Left colon (tissue), 2 donors: ENCODE data around the gene NPB. TPM values are rescaled to one million over a fixed set of nuclear protein-coding genes. Genes with fewer than 3 reads are reported as not detected.

Experiments used
- total RNA-seq, 2 donors: library from RNA; stranded (reverse); fragmentation: NEBNext Ultra II Directional; extraction: Animal tissue kit (Norgen Biotek cat#: 25700); gene quantifications; one replicate each; pipeline ENCODE4 v1.2.1, GENCODE V29; 2021
- donor health status: DM: no; HTN: no; CAD: no.
- donor health status: DM: yes; HTN: yes; CAD: no.

The NPB gene
- total RNA-seq, 2 donors from 2014 or later, result 0.11 TPM; not detected in 1

Other genes with a start within 250 kb of the NPB start
- under 1 TPM in 1 of 2 donors, not detected in 1; 0.34 TPM for gene PDE6G, start 245.7 kb upstream of the NPB start, total RNA-seq
- gene OXLD1, start 235.6 kb upstream of the NPB start, total RNA-seq, result 10 to 100 TPM; 24.6 to 36.6 TPM
- 10 to 100 TPM; 14.0 to 19.4 TPM for gene CCDC137, start 235.5 kb upstream of the NPB start, total RNA-seq
- 10 to 100 TPM; 14.3 to 30.5 TPM for gene ARL16, start 218.4 kb upstream of the NPB start, total RNA-seq
- 100 to 1,000 TPM in 1 of 2 donors, 10 to 100 TPM in 1; 98.5 to 105 TPM for gene HGS, start 218.2 kb upstream of the NPB start, total RNA-seq
- 100 to 1,000 TPM in 1 of 2 donors, 10 to 100 TPM in 1; 88.2 to 146 TPM for gene MRPL12, start 198.9 kb upstream of the NPB start, total RNA-seq
- 10 to 100 TPM; 52.5 to 76.2 TPM for gene SLC25A10, start 190.0 kb upstream of the NPB start, total RNA-seq
- gene GCGR, start 98.1 kb upstream of the NPB start, total RNA-seq, result under 1 TPM; 0.14 to 0.67 TPM
- gene MCRIP1, start 68.9 kb upstream of the NPB start, total RNA-seq, result 10 to 100 TPM; 16.4 to 30.4 TPM
- not detected for gene PPP1R27, start 67.2 kb upstream of the NPB start, total RNA-seq
- 100 to 1,000 TPM; 560 to 669 TPM for gene P4HB, start 41.7 kb upstream of the NPB start, total RNA-seq
- 100 to 1,000 TPM; 447 to 500 TPM for gene ARHGDIA, start 30.9 kb upstream of the NPB start, total RNA-seq
- 10 to 100 TPM; 43.9 to 69.8 TPM for gene ALYREF, start 10.7 kb upstream of the NPB start, total RNA-seq
- gene ANAPC11, start 10.5 kb upstream of the NPB start, total RNA-seq, result 10 to 100 TPM; 83.6 to 88.6 TPM
- 10 to 100 TPM; 49.9 to 68.9 TPM for gene PCYT2, start 9.2 kb downstream of the NPB start, total RNA-seq
- gene SIRT7, start 15.9 kb downstream of the NPB start, total RNA-seq, result 10 to 100 TPM; 63.2 to 67.5 TPM
- gene MAFG, start 25.5 kb downstream of the NPB start, total RNA-seq, result 10 to 100 TPM; 17.8 to 19.7 TPM
- gene PYCR1, start 35.1 kb downstream of the NPB start, total RNA-seq, result 10 to 100 TPM; 40.2 to 55.6 TPM
- under 1 TPM in 1 of 2 donors, not detected in 1; 0.17 TPM for gene MYADML2, start 45.0 kb downstream of the NPB start, total RNA-seq
- gene NOTUM, start 58.9 kb downstream of the NPB start, total RNA-seq, result not detected
- gene ASPSCR1, start 75.4 kb downstream of the NPB start, total RNA-seq, result 10 to 100 TPM; 29.8 to 35.9 TPM
- 100 to 1,000 TPM in 1 of 2 donors, 10 to 100 TPM in 1; 83.3 to 127 TPM for gene CENPX, start 120.6 kb downstream of the NPB start, total RNA-seq
- gene LRRC45, start 121.1 kb downstream of the NPB start, total RNA-seq, result 10 to 100 TPM; 14.2 to 20.8 TPM
- 1 to 10 TPM; 4.2 to 9.0 TPM for gene RAC3, start 129.4 kb downstream of the NPB start, total RNA-seq
- 100 to 1,000 TPM; 111 to 137 TPM for gene DCXR, start 135.5 kb downstream of the NPB start, total RNA-seq
- gene RFNG, start 149.6 kb downstream of the NPB start, total RNA-seq, result 10 to 100 TPM; 31.5 to 32.3 TPM
- gene GPS1, start 149.7 kb downstream of the NPB start, total RNA-seq, result 10 to 100 TPM; 80.7 to 87.4 TPM
- 100 to 1,000 TPM; 127 to 146 TPM for gene DUS1L, start 163.6 kb downstream of the NPB start, total RNA-seq
- 100 to 1,000 TPM in 1 of 2 donors, 10 to 100 TPM in 1; 89.0 to 171 TPM for gene FASN, start 196.0 kb downstream of the NPB start, total RNA-seq